Neural progenitor cell (in vitro differentiated cells): ENCODE results near the gene TCHP. TPM values are rescaled to one million over a fixed set of nuclear protein-coding genes. Genes with fewer than 3 reads are reported as not detected.

Experiments
- DNase-seq: peaks from one replicate; pipeline ENCODE4 v3.0.0-alpha.2; 2016; ENCODE audit warnings: low spot score
- H2AFZ ChIP-seq: fragments of 200-600 bp; sonication (generic); replicated peaks from 2 replicates; pipeline ENCODE4 v1.6.1; 2016; ENCODE audit warnings: antibody characterized with exemption
- H3F3A ChIP-seq: fragments of 200-600 bp; sonication (generic); 2 replicates; pipeline ENCODE4 v1.6.1; 2016; ENCODE audit warnings: antibody characterized with exemption, low read depth
- H3K27ac ChIP-seq: fragments of 200-600 bp; sonication (generic); 2 replicates; pipeline ENCODE4 v1.5.1; 2016; ENCODE audit warnings: mild to moderate bottlenecking
- H3K27me3 ChIP-seq: fragments of 200-600 bp; sonication (generic); 2 replicates; pipeline ENCODE4 v1.6.1; 2016; ENCODE audit warnings: mild to moderate bottlenecking, moderate library complexity
- H3K36me3 ChIP-seq: fragments of 200-600 bp; sonication (generic); 2 replicates; pipeline ENCODE4 v1.5.1; 2016
- H3K4me1 ChIP-seq: fragments of 200-600 bp; sonication (generic); 2 replicates; pipeline ENCODE4 v1.6.1; 2016; ENCODE audit warnings: mixed run types
- H3K4me2 ChIP-seq: fragments of 200-600 bp; sonication (generic); 2 replicates; pipeline ENCODE4 v1.6.1; 2016
- H3K4me3 ChIP-seq: fragments of 200-600 bp; sonication (generic); 2 replicates; pipeline ENCODE4 v1.5.1; 2016
- H3K79me2 ChIP-seq: fragments of 200-600 bp; sonication (generic); 2 replicates; pipeline ENCODE4 v1.6.1; 2016; ENCODE audit warnings: low read depth
- H3K9ac ChIP-seq: fragments of 200-600 bp; sonication (generic); 2 replicates; pipeline ENCODE4 v1.6.1; 2016
- H3K9me3 ChIP-seq: fragments of 200-600 bp; sonication (generic); 2 replicates; pipeline ENCODE4 v1.5.1; 2016; ENCODE audit warnings: low read depth
- H4K20me1 ChIP-seq: fragments of 200-600 bp; sonication (generic); 2 replicates; pipeline ENCODE4 v1.6.1; 2016; ENCODE audit warnings: low read depth
- H3K27ac Mint-ChIP-seq: 3 replicates; pipeline ENCODE4 v1.8.0; 2021; ENCODE audit warnings: mixed read lengths
- H3K27me3 Mint-ChIP-seq: 2 replicates; pipeline ENCODE4 v1.8.0; 2022; ENCODE audit warnings: low read depth, mild to moderate bottlenecking, inconsistent platforms, moderate library complexity, mixed read lengths; ENCODE audit not compliant: insufficient read depth
- H3K36me3 Mint-ChIP-seq: 3 replicates; pipeline ENCODE4 v1.8.0; 2021; ENCODE audit warnings: mixed read lengths
- H3K4me1 Mint-ChIP-seq: 3 replicates; pipeline ENCODE4 v1.8.0; 2021; ENCODE audit warnings: mixed read lengths
- H3K4me3 Mint-ChIP-seq: 3 replicates; pipeline ENCODE4 v1.8.0; 2021; ENCODE audit warnings: mild to moderate bottlenecking, moderate library complexity, mixed read lengths
- H3K9me3 Mint-ChIP-seq: 3 replicates; pipeline ENCODE4 v1.8.0; 2020; ENCODE audit warnings: mixed read lengths
- CTCF ChIP-seq: fragments of 200-600 bp; sonication (generic); IDR thresholded peaks from 2 replicates; pipeline ENCODE4 v1.5.1; 2017; ENCODE audit warnings: antibody characterized with exemption, mild to moderate bottlenecking
- EZH2 ChIP-seq: fragments of 200-600 bp; sonication (generic); IDR thresholded peaks from 2 replicates; pipeline ENCODE4 v1.6.1; 2017; ENCODE audit warnings: antibody characterized with exemption, mild to moderate bottlenecking, moderate library complexity
- EZH2phosphoT487 ChIP-seq: fragments of 200-600 bp; sonication (generic); IDR thresholded peaks from 2 replicates; pipeline ENCODE4 v1.6.1; 2017; ENCODE audit warnings: antibody characterized with exemption
- total RNA-seq: library from RNA; depleted of rRNA; stranded (reverse); fragments of >200 nt; gene quantifications from 2 replicates; pipeline ENCODE4 v1.2.3, GENCODE V29; 2015; ENCODE audit warnings: low replicate concordance

Gene TCHP
- total RNA-seq, 1 donor from 2014 or later = 15.2 TPM

- Histone ChIP-seq H3K27me3 (no peaks in the 10 kb centered on the region), H3K4me3 (no peak overlapping the region), H3K4me2 (no peak overlapping the region), H3K79me2 (no peaks in the 10 kb centered on the region), H3K9me3 (no peaks in the 10 kb centered on the region), H3K9ac (no peak overlapping the region), H4K20me1 (no peaks in the 10 kb centered on the region), H2AFZ (no peak overlapping the region), H3K36me3 (no peaks in the 10 kb centered on the region), H3K4me1 (no peaks in the 10 kb centered on the region), H3K27ac (no peak overlapping the region), H3F3A (no peaks in the 10 kb centered on the region)
- Mint-ChIP-seq H3K4me3 (no peak overlapping the region), H3K36me3 (peaks cover 25% of the 10 kb centered on the region), H3K27ac (no peak overlapping the region), H3K9me3 (no peaks in the 10 kb centered on the region), H3K4me1 (no peaks in the 10 kb centered on the region), H3K27me3 (no peaks in the 10 kb centered on the region)
- no peak for DNase-seq
- no peak for TF ChIP-seq EZH2
- TF ChIP-seq EZH2phosphoT487 = no peak
- TF ChIP-seq CTCF = no peak
Measured at GRCh38 chr12:109958374-109958773, 58.3 kb downstream of the TCHP start.

GRCh38 chr12:109959411-109960093 is 59.5 kb downstream of the TCHP start:
- Histone ChIP-seq H4K20me1 (no peaks in the 10 kb centered on the region), H3K9ac (no peak overlapping the region), H3K4me3 (no peak overlapping the region), H3K4me2 (no peak overlapping the region), H2AFZ (no peak overlapping the region), H3K79me2 (no peaks in the 10 kb centered on the region), H3K27me3 (no peaks in the 10 kb centered on the region), H3K9me3 (no peaks in the 10 kb centered on the region), H3F3A (no peaks in the 10 kb centered on the region), H3K36me3 (no peaks in the 10 kb centered on the region), H3K27ac (no peak overlapping the region), H3K4me1 (no peaks in the 10 kb centered on the region)
- TF ChIP-seq EZH2 = no peak
- Mint-ChIP-seq H3K4me1 (no peaks in the 10 kb centered on the region), H3K27me3 (no peaks in the 10 kb centered on the region), H3K27ac (no peak overlapping the region), H3K9me3 (no peaks in the 10 kb centered on the region), H3K36me3 (peaks cover 25% of the 10 kb centered on the region), H3K4me3 (no peak overlapping the region)
- no peak for DNase-seq

GRCh38 chr12:109961201-109961600 is 61.1 kb downstream of the TCHP start:
- Histone ChIP-seq H3K27me3 (no peaks in the 10 kb centered on the region), H3K79me2 (no peaks in the 10 kb centered on the region), H3K4me3 (no peak overlapping the region), H3K4me2 (no peak overlapping the region), H3F3A (no peaks in the 10 kb centered on the region), H3K9me3 (no peaks in the 10 kb centered on the region), H4K20me1 (no peaks in the 10 kb centered on the region), H3K36me3 (no peaks in the 10 kb centered on the region), H2AFZ (no peak overlapping the region), H3K27ac (no peak overlapping the region), H3K4me1 (no peaks in the 10 kb centered on the region), H3K9ac (no peak overlapping the region)
- Mint-ChIP-seq H3K27ac (no peak overlapping the region), H3K9me3 (no peaks in the 10 kb centered on the region), H3K27me3 (no peaks in the 10 kb centered on the region), H3K4me3 (no peak overlapping the region), H3K4me1 (no peaks in the 10 kb centered on the region), H3K36me3 (peaks cover 30% of the 10 kb centered on the region)
- no peak for DNase-seq
- TF ChIP-seq EZH2phosphoT487 = no peak
- TF ChIP-seq EZH2 = no peak
- TF ChIP-seq CTCF = no peak

- H3K36me3 ChIP-seq = no peaks in the 10 kb centered on the region
- no peak overlapping the region for H3K27ac Mint-ChIP-seq
- H3K9me3 ChIP-seq = no peaks in the 10 kb centered on the region
- peaks cover 30% of the 10 kb centered on the region for H3K36me3 Mint-ChIP-seq
- no peaks in the 10 kb centered on the region for H4K20me1 ChIP-seq
- no peak overlapping the region for H2AFZ ChIP-seq
- no peak overlapping the region for H3K4me3 Mint-ChIP-seq
- H3K27me3 Mint-ChIP-seq = no peaks in the 10 kb centered on the region
- H3K79me2 ChIP-seq = no peaks in the 10 kb centered on the region
- H3F3A ChIP-seq = no peaks in the 10 kb centered on the region
- H3K4me1 Mint-ChIP-seq = no peaks in the 10 kb centered on the region
- no peak overlapping the region for H3K4me3 ChIP-seq
- H3K4me1 ChIP-seq = no peaks in the 10 kb centered on the region
- DNase-seq = no peak
- no peak overlapping the region for H3K9ac ChIP-seq
- H3K27ac ChIP-seq = no peak overlapping the region
- no peak for TF ChIP-seq EZH2phosphoT487
- no peak for TF ChIP-seq CTCF
- no peak for TF ChIP-seq EZH2
- H3K9me3 Mint-ChIP-seq = no peaks in the 10 kb centered on the region
- H3K4me2 ChIP-seq = no peak overlapping the region
- no peaks in the 10 kb centered on the region for H3K27me3 ChIP-seq
Measured at GRCh38 chr12:109961612-109962011, 61.5 kb downstream of the TCHP start.
